Stomach smooth muscle (tissue), 2 donors: ENCODE results near the gene CISH.

ENCODE experiments used
- H3K27ac ChIP-seq: one replicate; pipeline ENCODE4 v1.7.0; 2013; ENCODE audit warnings: mild to moderate bottlenecking, low read length, inconsistent platforms
- H3K27me3 ChIP-seq, 2 donors: one replicate each; pipeline ENCODE4 v1.7.0; 2013; ENCODE audit warnings: low read length in 2 of 2; ENCODE audit not compliant: insufficient read depth in 2 of 2, control insufficient read depth in 1 of 2
- H3K36me3 ChIP-seq, 2 donors: one replicate each; pipeline ENCODE4 v1.7.0; 2013; ENCODE audit warnings: low read length in 2 of 2; ENCODE audit not compliant: control insufficient read depth in 2 of 2, insufficient read depth in 2 of 2
- H3K4me1 ChIP-seq: one replicate; pipeline ENCODE4 v1.7.0; 2013; ENCODE audit warnings: low read length; ENCODE audit not compliant: control insufficient read depth, insufficient read depth
- H3K4me3 ChIP-seq, 2 donors: one replicate each; pipeline ENCODE4 v1.7.0; 2013; ENCODE audit warnings: low read length in 2 of 2
- H3K9ac ChIP-seq, 2 donors: one replicate each; pipeline ENCODE4 v1.7.0; 2013; ENCODE audit warnings: low read length in 2 of 2, mild to moderate bottlenecking in 1 of 2
- H3K9me3 ChIP-seq, 2 donors: one replicate each; pipeline ENCODE4 v1.7.0; 2013; ENCODE audit warnings: low read length in 2 of 2; ENCODE audit not compliant: control insufficient read depth in 2 of 2
- donor health status: healthy.
- donor health status: Pancreatic carcinoma.

Gene CISH

DNA sequence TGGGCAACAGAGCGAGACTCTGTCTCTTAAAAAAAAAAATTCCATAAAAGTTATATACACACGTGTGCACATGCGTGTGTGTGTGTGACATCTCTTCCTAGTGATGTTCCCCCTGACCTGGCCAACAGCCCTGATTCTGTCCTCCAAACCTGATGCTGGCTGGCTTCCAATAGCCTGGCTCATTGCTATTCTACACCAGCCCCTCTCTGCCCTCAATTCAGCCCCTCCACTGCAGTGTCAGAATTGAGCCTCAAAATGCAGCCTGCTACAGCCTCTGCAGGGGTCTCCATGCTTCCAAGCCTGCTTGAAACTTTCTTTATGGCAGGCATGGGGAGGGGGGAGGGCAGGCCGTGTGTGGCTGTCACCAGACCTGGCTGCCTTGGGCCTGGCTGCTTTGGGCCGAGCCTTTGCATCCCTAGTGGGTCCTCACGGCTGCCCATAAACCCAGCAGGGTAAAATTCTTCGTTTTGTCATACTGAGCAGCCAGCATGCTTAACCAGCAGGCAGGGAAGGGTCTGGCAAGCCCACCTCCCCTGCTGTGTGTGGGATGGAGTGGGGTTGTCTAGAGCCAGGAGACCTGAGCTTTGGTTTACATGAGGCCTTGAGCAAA, 40.5 kb upstream of the CISH start:
- no peaks in the 10 kb centered on the region for H3K9me3 ChIP-seq
- H3K9ac ChIP-seq = no peak overlapping the region
- H3K4me1 ChIP-seq = peaks cover 28% of the 10 kb centered on the region
- H3K27me3 ChIP-seq = no peaks in the 10 kb centered on the region
- H3K4me3 ChIP-seq = no peak overlapping the region
- peaks cover 0 to 1% of the 10 kb centered on the region in 2 donors for H3K36me3 ChIP-seq
- no peak overlapping the region for H3K27ac ChIP-seq

GRCh38 chr3:50651445-50651844, 39.9 kb upstream of the CISH start:
- Histone ChIP-seq H3K4me1 (peaks cover 28% of the 10 kb centered on the region), H3K4me3 (no peak overlapping the region), H3K27me3 (no peaks in the 10 kb centered on the region), H3K9ac (no peak overlapping the region), H3K36me3 (peaks cover 0 to 7% of the 10 kb centered on the region in 2 donors), H3K27ac (no peak overlapping the region), H3K9me3 (no peaks in the 10 kb centered on the region)

DNA sequence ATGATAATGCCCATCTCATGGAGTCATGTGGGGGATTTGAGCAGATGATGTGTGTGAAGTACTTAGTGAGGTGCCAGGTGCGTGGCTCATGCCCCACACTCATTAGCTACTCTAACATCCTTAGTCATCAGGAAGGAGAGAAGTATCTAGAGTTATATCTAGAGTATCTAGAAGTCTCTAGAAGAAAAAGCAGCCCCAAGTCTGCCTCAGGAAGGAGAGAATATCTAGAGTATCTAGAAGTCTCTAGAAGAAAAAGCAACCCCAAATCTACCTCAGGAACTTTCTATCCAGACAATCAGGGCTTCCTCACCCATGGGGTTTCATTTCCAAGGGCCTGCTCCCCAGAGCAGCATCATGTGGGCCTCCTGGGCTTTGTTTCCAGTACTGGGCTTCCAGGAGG, 38.4 kb upstream of the CISH start:
- H3K27me3 ChIP-seq = no peaks in the 10 kb centered on the region
- H3K36me3 ChIP-seq = peaks cover 6 to 12% of the 10 kb centered on the region in 2 donors
- no peaks in the 10 kb centered on the region for H3K9me3 ChIP-seq
- H3K4me3 ChIP-seq = no peak overlapping the region
- H3K9ac ChIP-seq = no peak overlapping the region
- H3K27ac ChIP-seq = peak overlapping the region; percentile 76
- H3K4me1 ChIP-seq = peaks cover 29% of the 10 kb centered on the region

DNA sequence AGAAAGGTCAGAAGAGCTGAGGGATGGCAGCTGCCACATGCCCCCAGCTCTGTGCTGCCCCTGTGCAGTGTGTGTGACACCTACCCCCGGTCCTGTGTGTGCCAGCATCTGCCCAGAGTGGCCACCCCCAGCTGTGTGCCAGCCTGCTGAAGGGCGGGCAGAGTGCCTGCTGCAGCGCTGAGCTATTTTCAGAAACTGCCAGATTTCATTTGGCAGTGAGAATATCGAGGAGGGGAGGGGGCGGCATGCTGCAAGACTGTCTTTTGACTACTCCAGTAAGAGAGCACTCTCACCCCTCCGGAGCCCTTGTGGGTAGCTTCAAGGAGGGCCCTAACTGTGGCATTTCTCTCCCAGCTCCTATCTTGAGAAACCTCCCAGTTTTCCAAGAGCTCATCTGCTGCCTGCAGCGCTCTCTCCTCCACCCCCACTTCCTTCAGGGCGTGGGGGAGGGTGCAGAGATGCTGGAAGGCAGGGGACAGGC, 37.9 kb upstream of the CISH start:
- Histone ChIP-seq H3K27me3 (no peaks in the 10 kb centered on the region), H3K9me3 (no peaks in the 10 kb centered on the region), H3K4me3 (peak overlapping the region in 1 of 2 donors; percentile 52), H3K9ac (no peak overlapping the region), H3K36me3 (peaks cover 6 to 12% of the 10 kb centered on the region in 2 donors), H3K27ac (peak overlapping the region; percentile 76), H3K4me1 (peaks cover 34% of the 10 kb centered on the region)

DNA sequence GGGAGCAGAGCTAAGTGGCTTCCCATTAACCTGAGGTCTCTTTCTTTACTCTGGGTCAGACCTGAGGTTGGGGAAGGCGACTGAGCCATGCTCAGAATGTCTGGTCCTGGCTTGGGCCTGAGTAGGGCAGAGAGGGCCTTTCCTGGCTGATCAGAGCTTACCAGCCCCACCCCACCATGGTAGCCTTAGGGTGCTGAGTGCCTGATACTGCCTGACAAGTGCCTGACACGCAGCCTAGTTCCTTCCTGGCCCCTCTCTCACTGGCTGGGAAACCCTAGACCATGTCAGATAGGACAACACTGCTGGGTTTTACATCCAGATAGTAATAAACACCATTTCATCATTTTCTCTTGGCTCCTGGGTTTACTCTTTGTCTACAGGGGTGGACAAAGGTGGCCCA, 37.4 kb upstream of the CISH start:
- Histone ChIP-seq H3K27ac (peak overlapping the region; percentile 76), H3K27me3 (no peaks in the 10 kb centered on the region), H3K9ac (peak overlapping the region in 1 of 2 donors; percentile 21), H3K4me3 (peak overlapping the region in 1 of 2 donors; percentile 3), H3K9me3 (no peaks in the 10 kb centered on the region), H3K4me1 (peaks cover 39% of the 10 kb centered on the region), H3K36me3 (peaks cover 6 to 15% of the 10 kb centered on the region in 2 donors)

- peak overlapping the region in 1 of 2 donors; percentile 21 for H3K9ac ChIP-seq
- peak overlapping the region; percentile 76 for H3K27ac ChIP-seq
Observed at GRCh38 chr3:50648313-50648712, 36.7 kb upstream of the CISH start.

GRCh38 chr3:50645378-50645777, 33.8 kb upstream of the CISH start:
- Histone ChIP-seq H3K9ac (no peak overlapping the region), H3K9me3 (no peaks in the 10 kb centered on the region), H3K27me3 (no peaks in the 10 kb centered on the region), H3K36me3 (peaks cover 17 to 36% of the 10 kb centered on the region in 2 donors), H3K4me3 (no peak overlapping the region), H3K27ac (peak overlapping the region; percentile 55), H3K4me1 (peaks cover 45% of the 10 kb centered on the region)

More at GRCh38 chr3:50648313-50648712, 36.7 kb upstream of the CISH start:
- Histone ChIP-seq H3K36me3 (peaks cover 6 to 20% of the 10 kb centered on the region in 2 donors), H3K9me3 (no peaks in the 10 kb centered on the region), H3K4me1 (peaks cover 44% of the 10 kb centered on the region), H3K4me3 (no peak overlapping the region), H3K27me3 (no peaks in the 10 kb centered on the region)

DNA sequence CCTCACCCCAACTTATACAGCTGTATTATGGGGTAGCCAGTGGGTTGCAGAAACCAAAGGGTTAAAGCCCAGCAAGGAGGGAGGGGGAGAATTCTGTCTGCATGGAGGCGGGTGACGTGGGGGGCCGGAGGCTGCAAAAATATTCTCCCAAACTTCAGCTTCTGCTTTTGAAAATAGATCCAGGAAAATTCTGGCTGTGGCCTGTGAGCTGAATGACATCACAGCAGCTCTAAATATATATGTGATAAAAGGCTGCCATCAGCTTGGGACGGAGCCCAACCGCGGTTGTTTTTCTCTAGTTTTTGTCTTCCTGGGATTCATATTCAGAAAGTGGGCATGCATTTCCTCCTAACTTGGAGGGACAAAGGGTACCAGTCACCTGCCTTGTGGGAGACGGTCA, 33.0 kb upstream of the CISH start:
- H3K9me3 ChIP-seq = no peaks in the 10 kb centered on the region
- H3K4me3 ChIP-seq = no peak overlapping the region
- peaks cover 37% of the 10 kb centered on the region for H3K4me1 ChIP-seq
- no peaks in the 10 kb centered on the region for H3K27me3 ChIP-seq
- H3K27ac ChIP-seq = peak overlapping the region; percentile 55
- H3K9ac ChIP-seq = no peak overlapping the region
- H3K36me3 ChIP-seq = peaks cover 17 to 36% of the 10 kb centered on the region in 2 donors

DNA sequence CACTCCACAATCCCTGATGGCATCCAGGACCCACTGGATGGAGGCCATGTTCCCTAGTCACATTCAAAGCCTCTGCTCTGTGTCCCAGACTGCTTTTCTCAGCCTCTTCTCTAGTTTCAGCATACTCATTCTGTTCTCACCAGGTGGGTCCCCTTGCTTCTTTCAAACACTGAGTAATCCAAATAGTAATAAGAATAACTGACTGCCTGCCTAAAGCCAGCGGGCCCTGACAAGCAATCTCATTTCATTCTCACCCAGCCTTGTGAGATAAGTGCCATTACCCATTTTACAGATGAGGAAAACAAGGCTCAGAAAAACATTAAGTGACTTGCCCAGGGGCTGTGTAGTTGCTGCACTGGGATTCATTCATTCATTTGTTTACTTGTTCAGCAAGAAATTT, 30.8 kb upstream of the CISH start:
- Histone ChIP-seq H3K27ac (no peak overlapping the region), H3K4me1 (peaks cover 17% of the 10 kb centered on the region), H3K27me3 (no peaks in the 10 kb centered on the region), H3K9me3 (no peaks in the 10 kb centered on the region), H3K4me3 (no peak overlapping the region), H3K9ac (no peak overlapping the region), H3K36me3 (peaks cover 17 to 36% of the 10 kb centered on the region in 2 donors)

DNA sequence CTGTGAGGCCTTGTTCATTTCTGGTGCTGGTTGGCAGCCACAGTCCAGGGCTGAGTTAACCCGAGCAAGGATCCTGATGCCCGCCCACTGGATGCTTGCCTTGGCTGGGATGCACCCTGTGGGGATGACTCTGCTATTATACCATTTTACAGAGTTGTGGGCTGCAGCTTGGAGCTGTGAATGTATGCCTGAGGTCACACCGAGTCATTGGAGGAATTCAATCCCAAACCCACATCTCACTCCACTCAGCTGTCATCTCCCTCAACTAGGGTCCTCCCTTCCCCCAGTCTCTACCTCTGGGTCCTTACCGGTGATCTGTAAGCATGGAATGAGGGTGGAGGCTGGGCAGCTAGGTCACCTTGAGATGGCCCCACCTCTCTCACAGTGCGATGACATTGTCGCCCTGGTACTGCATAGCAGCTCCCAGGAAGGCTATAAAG, 27.5 kb upstream of the CISH start:
- Histone ChIP-seq H3K4me1 (peaks cover 14% of the 10 kb centered on the region), H3K9me3 (no peaks in the 10 kb centered on the region), H3K9ac (no peak overlapping the region), H3K4me3 (no peak overlapping the region), H3K36me3 (peaks cover 11 to 24% of the 10 kb centered on the region in 2 donors), H3K27ac (no peak overlapping the region), H3K27me3 (no peaks in the 10 kb centered on the region)

GRCh38 chr3:50637945-50638344, 26.4 kb upstream of the CISH start:
- no peaks in the 10 kb centered on the region for H3K9me3 ChIP-seq
- no peaks in the 10 kb centered on the region for H3K27me3 ChIP-seq
- H3K36me3 ChIP-seq = peaks cover 11 to 15% of the 10 kb centered on the region in 2 donors
- H3K27ac ChIP-seq = no peak overlapping the region
- peaks cover 7% of the 10 kb centered on the region for H3K4me1 ChIP-seq
- no peak overlapping the region for H3K4me3 ChIP-seq
- H3K9ac ChIP-seq = no peak overlapping the region
